IPS DF 4.7 (cell line): ENCODE results near the gene SLC27A2.
"Not testable (repeated sequence)": the region's sequence is repeated elsewhere in the genome, so short reads cannot be mapped to it uniquely, and the experiment has no call there.

Experiments
- DNase-seq: peaks from one replicate; pipeline ENCODE4 v3.0.0-alpha.2; 2013; ENCODE audit warnings: low spot score; ENCODE audit errors: extremely low read depth

The SLC27A2 gene

DNA sequence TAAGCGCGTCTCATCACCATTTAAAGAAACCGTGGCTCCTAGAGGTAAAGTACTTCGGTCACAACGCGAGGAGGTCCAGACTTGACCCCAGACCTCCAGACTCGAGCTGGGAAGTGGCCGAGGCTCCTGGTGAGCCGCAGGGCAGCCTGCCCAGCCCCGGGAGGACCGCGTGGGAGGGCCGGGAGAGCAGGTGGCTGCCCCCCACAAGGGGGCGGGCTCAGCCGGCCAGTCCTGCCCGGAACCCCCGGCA lies at the start of gene SLC27A2:
Gene SLC27A2, plus strand, starts transcription at position 228 of the 250 bp plus-strand sequence. CDS start 232 bp downstream, outside the sequence.
- no peak for DNase-seq

DNA sequence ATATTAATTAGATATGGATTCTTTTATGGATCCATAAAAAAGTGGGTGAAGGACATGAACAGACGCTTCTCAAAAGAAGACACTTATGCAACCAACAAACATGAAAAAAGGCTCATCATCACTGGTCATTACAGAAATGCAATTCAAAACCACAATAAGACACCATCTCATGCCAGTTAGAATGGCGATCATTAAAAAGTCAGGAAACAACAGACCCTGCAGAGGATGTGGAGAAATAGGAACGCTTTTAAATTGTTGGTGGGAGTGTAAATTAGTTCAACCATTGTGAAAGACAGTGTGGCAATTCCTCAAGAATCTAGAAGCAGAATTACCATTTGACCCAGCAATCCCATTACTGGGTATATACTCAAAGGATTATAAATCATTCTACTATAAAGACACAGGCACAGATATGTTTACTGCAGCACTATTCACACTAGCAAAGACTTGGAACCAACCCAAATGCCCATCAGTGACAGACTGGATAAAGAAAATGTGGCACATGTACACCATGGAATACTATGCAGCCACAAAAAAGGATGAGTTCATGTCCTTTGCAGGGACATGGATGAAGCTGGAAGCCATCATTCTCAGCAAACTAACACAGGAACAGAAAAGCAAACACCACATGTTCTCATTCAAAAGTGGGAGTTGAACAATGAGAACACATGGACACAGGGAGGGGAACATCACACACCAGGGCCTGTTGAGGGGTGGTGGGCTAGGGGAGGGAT lies 49.6 kb upstream of the SLC27A2 start:
- DNase-seq: not testable (repeated sequence)

DNA sequence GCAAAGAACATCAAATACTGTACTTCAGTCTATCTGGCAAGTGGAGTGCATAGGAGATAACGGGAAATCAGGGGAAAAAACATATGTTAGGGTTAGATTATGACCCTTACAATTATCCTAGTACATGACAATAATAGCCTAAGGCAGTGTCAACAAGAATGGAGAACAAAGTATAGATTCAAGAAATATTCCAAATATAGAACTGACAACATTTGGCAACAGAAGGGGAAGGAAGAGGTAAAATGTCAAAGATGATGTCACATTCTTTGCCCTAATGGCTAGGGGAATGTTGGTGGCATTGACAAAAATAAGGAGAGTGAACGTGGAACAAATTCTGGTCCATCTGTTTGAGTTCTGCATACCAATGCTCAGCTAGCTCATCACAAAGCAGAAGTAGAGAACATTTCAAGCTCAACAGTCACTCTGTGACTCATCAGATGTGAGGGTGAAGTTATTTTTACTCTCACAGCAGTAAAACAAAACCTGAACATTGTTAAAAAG lies 47.4 kb upstream of the SLC27A2 start:
- DNase-seq: no peak

DNA sequence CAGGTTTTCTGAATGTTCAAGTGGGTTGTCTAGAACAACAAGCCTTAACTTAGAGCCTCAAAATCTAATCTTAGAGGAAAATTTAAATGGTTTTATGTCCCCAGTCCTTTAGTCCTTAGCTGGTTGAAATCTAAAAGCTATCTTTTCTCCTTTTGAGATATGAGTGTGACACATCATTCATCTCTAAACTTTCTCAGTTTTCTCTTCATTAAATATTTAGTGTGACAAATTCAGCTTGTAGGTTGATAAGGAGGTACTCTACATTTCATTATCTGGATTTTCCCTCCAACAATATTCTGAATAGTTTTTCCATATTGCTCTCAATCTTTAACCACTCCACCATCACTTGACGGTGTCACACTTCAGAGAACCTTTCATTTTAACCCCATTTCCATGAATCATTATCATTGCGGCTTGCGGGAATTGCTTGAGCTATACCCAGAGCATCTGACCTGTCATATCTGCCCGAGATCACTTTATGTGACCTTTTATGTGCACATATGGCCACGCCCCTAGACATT lies 46.9 kb upstream of the SLC27A2 start:
- no peak for DNase-seq

DNA sequence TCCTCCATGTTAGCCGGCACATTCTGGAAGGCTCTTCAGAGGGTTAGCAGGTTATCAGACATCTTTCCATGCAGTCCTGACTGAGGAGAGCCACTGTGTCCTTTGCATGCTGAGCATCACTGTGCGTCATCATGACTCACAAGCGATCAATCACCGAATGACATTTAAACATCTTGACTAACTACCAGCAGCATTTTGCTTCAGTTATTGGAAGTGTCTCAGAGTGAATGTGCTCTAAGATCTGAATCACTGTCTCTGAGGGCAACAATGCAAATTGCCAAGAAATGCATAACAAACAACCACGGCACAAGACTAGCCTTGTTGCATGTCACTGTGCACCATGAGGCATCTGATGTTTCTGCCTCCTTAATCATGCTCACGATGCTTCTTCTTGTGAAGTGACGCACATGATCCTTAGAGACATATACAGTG lies 44.6 kb upstream of the SLC27A2 start:
- no peak for DNase-seq

DNA sequence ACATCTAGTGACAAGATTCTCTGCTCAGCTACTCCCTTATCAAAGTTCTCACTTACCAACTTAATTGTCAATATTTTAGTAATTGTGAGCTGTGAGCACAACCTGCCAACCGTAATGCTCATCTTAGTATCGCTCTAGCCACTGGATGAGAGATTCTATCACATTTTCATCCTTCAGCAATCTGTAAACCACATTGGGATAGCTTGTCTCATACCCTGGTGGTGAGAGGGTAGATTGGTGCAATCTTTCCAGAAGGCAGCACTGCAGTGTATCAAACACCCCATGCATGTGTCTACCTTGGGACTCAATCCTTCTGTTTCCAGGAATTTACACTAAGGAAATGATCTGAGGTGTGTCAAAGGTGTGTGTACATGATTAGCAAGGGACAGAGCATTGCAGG lies 44.1 kb upstream of the SLC27A2 start:
- DNase-seq: no peak

DNA sequence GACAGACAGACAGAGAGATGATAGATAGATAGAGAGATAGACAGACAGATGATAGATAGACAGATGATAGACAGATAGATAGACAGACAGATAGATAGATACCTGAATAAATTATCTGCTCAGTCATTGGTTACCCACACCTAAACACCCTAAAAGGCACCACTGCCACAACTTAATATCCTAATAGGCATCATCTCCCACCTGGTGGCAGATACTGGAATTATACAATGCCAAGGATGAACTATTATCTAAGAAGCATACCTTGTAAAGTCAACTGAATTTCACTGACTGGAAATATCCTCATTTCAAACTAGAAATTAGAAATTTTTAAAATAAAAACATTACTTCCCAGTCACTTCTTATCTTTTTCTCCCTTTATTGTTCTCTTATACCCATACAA lies 43.6 kb upstream of the SLC27A2 start:
- DNase-seq: no peak

DNA sequence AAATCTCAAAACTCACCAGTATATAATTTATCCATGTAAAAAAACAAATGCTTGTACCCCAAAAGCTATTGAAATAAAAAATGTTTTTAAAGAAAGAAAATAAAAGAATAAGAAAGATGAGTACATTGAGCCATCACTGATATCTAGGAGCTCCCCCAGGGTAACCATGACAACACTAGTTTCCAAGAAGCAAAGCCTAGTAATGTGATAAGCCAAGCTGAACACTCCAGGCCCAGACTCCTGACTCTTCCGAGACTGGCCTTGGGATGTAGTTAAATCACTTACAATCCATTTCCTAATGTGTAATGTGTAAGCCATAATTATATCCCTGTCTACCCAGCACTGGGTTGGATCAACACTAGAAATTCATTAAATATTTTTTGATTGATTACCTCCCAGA lies 41.9 kb upstream of the SLC27A2 start:
- no peak for DNase-seq

DNA sequence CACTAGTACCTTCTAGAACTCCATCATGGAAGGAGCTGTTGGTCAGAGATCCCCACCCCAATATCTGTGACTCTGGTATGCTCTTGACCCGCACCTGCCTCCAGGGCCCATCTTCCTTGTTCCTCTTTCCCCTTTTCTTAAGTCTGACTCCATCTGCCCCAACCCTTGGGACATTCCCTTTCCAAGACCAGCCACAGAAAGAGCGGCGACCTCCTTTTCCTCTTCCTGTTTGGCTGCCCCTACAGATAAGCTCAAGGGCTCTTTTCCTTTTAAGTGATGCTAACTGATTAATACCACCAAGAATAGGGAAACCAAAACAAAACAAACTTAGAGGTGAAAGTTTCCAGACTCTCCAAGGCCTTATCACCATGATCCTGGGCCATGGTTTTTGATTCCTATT lies 41.0 kb upstream of the SLC27A2 start:
- no peak for DNase-seq

DNA sequence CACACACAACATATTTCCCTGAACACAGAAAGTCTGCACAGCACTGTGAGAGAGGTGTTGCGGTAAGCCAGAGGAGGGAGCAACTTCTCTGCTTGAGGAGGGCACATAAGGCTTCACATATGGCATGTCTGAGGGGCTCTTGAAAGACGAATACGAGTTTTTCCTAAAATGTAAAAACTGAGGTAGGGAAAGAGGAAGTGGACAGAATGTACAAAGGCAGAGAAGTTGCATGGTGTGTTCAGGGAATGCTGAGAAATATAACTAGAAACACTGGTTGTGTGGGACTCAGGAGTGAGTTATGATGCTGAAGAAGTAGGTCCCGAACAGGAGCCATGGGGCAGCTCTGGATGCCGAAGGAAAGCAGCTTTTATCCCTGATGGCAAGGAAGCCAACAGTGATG lies 40.1 kb upstream of the SLC27A2 start:
- no peak for DNase-seq

DNA sequence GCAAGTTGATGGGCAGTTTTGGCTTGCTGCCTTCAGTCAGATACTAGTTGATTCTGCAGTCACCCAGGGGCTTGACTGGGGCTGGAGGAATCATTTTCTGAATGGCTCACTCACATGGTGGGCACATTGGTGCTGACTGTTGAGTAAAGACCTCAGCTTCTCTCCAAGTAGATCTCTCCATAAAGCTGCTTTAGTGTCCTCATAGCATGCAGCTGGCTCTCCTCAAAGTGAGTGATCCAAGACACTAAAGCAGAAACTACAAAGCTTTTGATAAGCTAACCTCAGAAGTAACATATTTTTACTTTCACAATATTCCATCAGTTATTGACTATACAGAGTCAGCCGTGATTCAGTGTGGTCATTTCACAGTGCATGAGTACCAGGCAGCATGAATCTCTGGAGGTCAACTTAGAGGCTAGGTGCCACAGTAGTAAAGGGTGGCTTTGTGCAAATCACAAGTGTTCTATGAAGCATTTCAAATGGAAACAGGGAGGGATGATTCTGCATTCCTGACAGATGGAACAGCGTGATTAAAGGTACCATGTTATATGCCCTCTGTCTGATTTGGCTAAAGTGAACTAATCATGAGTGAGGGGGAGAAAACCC lies 38.6 kb upstream of the SLC27A2 start:
- no peak for DNase-seq

DNA sequence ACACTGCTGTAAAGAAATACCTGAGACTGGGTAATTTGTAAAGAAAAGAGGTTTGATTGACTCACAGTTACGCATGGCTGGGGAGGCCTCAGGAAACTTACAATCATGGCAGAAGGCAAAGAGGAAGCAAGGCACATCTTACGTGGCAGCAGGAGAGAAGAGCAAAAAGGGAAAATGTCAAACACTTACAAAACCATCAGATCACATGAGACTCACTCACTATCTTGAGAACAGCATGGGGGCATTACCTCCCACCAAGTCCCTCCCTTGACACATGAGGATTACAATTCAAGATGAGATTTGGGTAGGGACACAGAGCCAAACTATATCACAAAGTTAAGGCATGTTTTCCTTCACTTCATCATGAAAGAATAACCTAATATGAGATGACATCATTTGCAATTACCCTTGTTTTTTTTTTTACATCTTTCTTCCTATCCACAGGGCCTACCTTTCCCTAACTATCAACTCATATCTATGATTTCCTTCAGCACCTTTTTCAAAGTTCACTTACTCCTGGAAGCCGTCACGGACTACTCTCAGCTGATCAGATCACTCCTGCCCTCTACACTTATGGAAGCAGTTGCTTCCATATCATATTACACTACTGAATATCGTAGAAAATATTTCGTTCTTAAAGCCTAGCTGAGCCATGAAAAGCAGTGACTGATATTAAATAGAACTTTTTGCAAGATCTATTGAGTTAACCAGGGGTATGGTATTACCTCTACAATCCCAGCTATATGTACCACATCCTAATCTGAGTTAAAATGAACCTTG lies 37.5 kb upstream of the SLC27A2 start:
- no peak for DNase-seq

DNA sequence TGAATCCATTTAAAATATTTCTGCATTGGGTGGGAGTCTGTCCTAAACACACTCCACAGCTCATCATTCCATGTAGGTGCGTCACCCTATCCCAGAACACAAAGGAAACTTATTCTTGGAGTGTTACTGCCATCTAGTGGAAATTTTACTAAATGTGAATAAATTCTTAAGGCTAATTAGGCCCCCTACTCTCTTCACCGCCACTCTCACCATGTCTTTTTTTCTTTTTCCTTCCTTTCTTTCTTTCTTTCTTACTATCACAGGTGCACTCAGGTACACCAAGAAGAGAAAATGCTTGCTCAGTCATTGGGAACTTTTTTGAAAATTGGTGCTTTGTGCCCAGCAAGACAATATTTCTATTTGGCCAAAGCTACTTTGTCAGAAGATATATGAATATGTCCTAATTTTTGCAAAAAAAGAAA lies 36.5 kb upstream of the SLC27A2 start:
- peak; percentile 38 for DNase-seq

DNA sequence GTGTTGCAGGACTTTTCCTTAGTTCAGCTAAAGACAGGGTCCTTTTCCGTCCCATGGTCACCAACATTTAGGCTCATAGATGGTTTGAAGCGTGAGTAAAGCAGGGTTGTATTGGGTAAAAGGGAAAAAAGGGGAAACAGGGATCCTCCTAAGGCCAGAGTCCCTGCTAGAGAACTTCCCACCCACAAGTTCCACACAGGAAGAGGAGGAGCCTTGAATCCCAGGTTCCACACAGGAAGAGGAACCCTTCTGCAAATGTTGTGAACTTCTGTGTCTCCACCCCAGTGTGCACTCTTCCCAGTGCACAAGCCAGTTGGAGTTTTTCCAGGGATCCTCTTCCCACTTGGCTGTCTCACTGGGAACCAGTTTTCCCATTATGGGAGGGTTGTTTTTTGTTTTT lies 35.4 kb upstream of the SLC27A2 start:
- no peak for DNase-seq

DNA sequence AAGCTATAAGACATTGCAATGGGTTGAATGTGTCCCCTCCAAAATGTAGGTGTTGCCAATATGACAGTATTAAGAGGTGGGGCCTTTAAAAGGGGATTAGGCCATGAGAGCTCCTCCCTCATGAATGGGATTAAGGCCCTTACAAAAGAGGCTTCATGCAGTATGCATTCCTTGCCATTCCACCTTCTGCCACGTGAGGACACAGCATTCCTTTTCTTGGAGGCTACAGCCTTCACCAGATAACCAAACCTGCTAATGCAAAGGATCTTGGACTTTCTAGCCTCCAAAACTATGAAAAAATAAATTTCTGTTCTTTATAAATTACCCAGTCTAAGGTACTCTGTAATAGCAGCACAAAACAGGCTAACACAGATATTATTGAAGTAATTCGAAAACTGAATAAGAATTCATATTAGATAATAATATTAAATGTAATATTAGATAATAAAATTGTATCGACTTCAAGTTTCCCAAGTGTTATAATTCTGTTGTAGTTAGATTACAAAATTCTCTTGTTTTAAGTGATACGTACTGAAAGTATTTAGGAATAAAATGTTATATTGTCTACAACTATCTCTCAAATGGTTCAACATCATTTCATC lies 33.5 kb upstream of the SLC27A2 start:
- DNase-seq: peak; percentile 49

DNA sequence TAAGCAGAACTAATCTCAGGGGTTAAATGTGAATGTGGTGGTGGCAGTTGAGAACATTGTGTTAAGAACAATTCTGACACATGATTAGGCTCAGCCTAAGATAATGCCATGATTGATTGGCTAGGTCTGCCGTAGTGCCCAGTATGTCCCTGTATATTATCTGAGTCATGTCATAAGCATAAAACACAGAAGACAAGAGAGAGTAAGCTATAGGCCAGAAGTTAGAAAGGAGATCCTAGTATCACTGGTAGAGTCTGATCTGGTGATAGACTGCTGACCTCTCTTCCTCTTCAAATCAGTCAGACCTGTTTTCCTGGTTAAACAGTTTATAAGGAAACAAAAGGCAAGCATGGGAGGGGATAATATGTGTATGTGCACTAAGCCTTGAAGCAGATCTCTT lies 32.9 kb upstream of the SLC27A2 start:
- DNase-seq: no peak

DNA sequence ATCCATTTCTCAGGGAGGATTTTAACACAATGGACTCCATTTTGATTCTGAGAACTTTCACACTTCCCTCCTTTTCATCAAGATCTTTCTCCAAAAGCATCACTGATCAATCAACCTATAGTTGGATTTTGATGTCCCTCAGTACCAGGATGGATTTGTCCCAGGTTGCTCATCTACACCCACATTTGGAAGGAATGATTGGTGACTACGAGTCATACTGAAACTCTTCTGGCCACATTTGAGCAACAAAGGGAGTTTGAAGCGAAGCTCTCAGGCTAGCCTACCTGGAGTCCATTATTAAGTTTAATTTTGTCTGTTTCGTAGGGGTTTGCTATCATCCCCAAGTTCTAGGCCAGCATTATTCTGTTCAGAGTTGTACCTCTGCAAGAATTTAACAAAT lies 31.6 kb upstream of the SLC27A2 start:
- no peak for DNase-seq

DNA sequence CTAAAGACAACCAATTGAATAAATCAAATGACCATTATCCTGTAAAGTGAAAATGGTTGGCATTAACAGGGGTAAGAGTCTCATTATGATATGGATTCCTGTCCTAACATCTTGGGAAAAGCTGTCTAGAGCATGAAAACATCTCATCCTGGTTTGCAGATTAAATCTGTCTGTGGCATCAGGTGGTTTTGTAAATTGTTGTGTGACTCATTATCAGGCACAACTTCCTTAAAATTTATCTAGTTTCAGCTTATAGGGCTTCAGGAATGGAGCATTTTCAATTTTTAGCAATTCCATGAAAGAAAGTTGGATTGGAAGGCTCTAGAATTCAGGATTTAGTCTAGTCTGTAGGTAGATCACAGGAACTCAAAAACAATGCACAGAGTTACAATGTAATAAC lies 31.1 kb upstream of the SLC27A2 start:
- no peak for DNase-seq

DNA sequence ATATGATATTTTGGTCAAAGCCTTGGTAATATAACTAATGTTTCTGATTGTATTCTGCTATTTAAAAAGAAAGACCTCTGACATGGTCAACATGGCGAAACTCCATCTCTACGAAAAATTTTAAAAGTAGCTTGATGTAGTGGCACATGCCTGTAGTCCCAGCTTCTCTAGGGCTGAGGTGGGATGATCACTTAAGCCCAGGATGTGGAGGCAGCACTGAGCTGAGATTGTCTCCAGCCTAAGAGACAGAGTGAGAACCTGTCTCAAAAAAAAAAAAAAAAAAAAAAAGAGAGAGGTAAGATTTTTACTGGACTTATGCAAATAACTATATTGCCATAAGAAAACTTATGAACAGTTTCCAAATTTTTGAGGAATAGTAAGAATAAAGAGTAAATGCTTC lies 30.5 kb upstream of the SLC27A2 start:
- no peak for DNase-seq

DNA sequence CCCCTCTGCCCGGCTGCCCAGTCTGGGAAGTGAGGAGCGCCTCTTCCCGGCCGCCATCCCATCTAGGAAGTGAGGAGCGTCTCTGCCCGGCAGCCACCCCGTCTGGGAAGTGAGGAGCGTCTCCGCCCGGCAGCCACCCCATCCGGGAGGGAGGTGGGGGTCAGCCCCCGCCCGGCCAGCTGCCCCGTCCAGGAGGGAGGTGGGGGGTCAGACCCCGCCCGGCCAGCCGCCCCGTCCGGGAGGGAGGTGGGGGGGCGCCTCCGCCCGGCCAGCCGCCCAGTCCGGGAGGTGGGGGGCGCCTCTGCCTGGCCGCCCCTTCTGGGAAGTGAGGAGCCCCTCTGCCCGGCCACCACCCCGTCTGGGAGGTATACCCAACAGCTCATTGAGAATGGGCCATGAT lies 23.8 kb upstream of the SLC27A2 start:
- not testable (repeated sequence) for DNase-seq

DNA sequence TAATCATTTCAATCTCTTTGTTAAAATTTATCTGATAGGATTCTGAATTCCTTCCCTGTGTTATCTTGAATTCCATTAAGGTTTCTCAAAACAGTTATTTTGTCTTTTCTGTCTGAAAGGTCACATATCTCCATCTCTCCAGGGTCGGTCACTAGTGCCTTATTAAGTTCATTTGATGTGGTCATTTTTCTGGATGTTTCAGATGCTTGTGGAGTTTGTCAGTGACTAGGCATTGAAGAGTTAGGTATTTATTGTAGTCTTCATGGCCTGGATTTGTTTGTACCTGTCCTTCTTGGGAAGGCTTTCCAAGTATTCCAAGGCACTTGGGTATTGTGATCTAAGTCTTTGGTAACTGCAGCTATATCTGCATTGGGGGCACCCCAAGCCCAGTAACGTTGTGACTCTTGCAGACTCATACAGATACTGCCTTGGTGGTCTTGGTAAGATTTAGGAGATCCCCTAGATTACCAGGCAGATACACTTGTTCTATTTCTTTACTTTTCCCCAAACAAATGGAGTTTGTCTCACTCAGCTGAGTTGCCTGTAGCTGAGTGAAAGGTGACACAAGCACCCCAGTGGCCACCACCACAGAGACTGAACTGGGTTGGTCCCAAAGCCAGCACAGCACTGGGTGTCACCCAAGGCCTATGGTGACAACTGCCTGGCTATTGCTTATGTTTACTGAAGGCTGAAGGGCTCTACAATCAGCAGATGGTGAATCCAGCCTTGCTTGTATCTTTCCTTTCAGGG lies 18.9 kb upstream of the SLC27A2 start:
- DNase-seq: no peak
